Measurements from ENCODE around the gene GRXCR2.

DNA sequence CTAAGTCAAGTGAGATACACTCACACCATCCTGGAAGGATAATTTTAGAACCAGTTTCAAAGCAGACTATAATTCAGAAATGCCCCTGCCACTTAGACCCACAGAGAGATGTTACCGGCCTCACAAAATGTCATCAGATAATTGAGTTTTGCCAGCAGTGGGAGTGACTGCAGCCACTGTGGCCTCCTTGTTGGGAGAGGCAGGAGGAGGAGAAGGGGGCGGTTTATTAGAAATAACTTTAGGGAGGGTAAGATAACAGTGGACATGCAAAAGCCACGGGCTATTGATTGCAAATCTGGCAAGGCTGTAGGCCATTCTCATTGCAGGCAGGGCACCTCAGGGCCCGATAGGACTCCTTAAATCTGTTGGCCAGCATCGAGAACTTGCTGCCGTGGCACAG, 13.4 kb downstream of the GRXCR2 start:
- TF ChIP-seq ZFP41 (CRISPR knock-in tag; IDR thresholded peaks at IDR 0.05; ENCODE audit: borderline replicate concordance) (no peak), TCF7L2 (IDR thresholded peaks at IDR 0.05; ENCODE audit: low read depth, low read length) (no peak), ZNF816 (CRISPR knock-in tag; IDR thresholded peaks at IDR 0.05; ENCODE audit: borderline replicate concordance) (no peak), MTA3 (CRISPR knock-in tag; IDR thresholded peaks at IDR 0.05) (no peak)
- TF ChIP-seq, protein P1, sequence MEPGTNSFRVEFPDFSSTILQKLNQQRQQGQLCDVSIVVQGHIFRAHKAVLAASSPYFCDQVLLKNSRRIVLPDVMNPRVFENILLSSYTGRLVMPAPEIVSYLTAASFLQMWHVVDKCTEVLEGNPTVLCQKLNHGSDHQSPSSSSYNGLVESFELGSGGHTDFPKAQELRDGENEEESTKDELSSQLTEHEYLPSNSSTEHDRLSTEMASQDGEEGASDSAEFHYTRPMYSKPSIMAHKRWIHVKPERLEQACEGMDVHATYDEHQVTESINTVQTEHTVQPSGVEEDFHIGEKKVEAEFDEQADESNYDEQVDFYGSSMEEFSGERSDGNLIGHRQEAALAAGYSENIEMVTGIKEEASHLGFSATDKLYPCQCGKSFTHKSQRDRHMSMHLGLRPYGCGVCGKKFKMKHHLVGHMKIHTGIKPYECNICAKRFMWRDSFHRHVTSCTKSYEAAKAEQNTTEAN (CRISPR knock-in tag; conservative IDR thresholded peaks at IDR 0.05), result no peak
